Measurements from ENCODE around the gene CACNA1H. TPM values are rescaled to one million over a fixed set of nuclear protein-coding genes. Genes with fewer than 3 reads are reported as not detected.

Gene CACNA1H
- total RNA-seq, 2 experiments from 2014 or later, result 3.2 to 3.6 TPM

- Mint-ChIP-seq H3K36me3 (ENCODE audit: low read depth) (no peaks in the 10 kb centered on the region), H3K9me3 (no peaks in the 10 kb centered on the region), H3K4me1 (no peaks in the 10 kb centered on the region), H3K27ac (no peak overlapping the region), H3K27me3 (peaks cover 6% of the 10 kb centered on the region), H3K4me3 (no peak overlapping the region)
- ChIA-PET POLR2A (no interaction called here), CTCF (no interaction called here)
- DNase-seq, result no peak
Measured at GRCh38 chr16:1159973-1160772, 7.3 kb downstream of the CACNA1H start.

- Mint-ChIP-seq H3K27me3 (no peaks in the 10 kb centered on the region), H3K4me3 (no peak overlapping the region), H3K36me3 (ENCODE audit: low read depth) (no peaks in the 10 kb centered on the region), H3K27ac (no peak overlapping the region), H3K9me3 (no peaks in the 10 kb centered on the region), H3K4me1 (no peaks in the 10 kb centered on the region)
- ChIA-PET CTCF (no interaction called here), POLR2A (no interaction called here)
- no peak for DNase-seq
Measured at GRCh38 chr16:1160773-1161348, 8.0 kb downstream of the CACNA1H start.

- no peak overlapping the region for H3K27ac Mint-ChIP-seq
- no peaks in the 10 kb centered on the region for H3K27me3 Mint-ChIP-seq
- POLR2A ChIA-PET, result no interaction called here
- H3K4me3 Mint-ChIP-seq, result no peak overlapping the region
- no peak for DNase-seq
- CTCF ChIA-PET, result interaction anchor here (0.6 kb wide), 1 partner anchor 348 kb away, joined by 3 read pairs; no protein-coding TSS in a partner anchor
- H3K4me1 Mint-ChIP-seq, result no peaks in the 10 kb centered on the region
- no peaks in the 10 kb centered on the region for H3K36me3 Mint-ChIP-seq (ENCODE audit: low read depth)
- no peaks in the 10 kb centered on the region for H3K9me3 Mint-ChIP-seq
Measured at GRCh38 chr16:1162701-1163566, 10.0 kb downstream of the CACNA1H start.

- Mint-ChIP-seq H3K27me3 (no peaks in the 10 kb centered on the region), H3K27ac (no peak overlapping the region), H3K36me3 (ENCODE audit: low read depth) (no peaks in the 10 kb centered on the region), H3K4me1 (no peaks in the 10 kb centered on the region), H3K9me3 (no peaks in the 10 kb centered on the region), H3K4me3 (no peak overlapping the region)
- CTCF ChIA-PET, result interaction anchor here (0.6 kb wide), 1 partner anchor 349 kb away, joined by 3 read pairs; no protein-coding TSS in a partner anchor
- POLR2A ChIA-PET, result no interaction called here
- no peak for DNase-seq
Measured at GRCh38 chr16:1163567-1164055, 10.7 kb downstream of the CACNA1H start.

- H3K4me1 Mint-ChIP-seq, result no peaks in the 10 kb centered on the region
- H3K9me3 Mint-ChIP-seq, result no peaks in the 10 kb centered on the region
- POLR2A ChIA-PET, result no interaction called here
- no peaks in the 10 kb centered on the region for H3K27me3 Mint-ChIP-seq
- H3K27ac Mint-ChIP-seq, result no peak overlapping the region
- no peak for DNase-seq
- H3K36me3 Mint-ChIP-seq (ENCODE audit: low read depth), result no peaks in the 10 kb centered on the region
- H3K4me3 Mint-ChIP-seq, result no peak overlapping the region
- CTCF ChIA-PET, result no interaction called here
Measured at GRCh38 chr16:1164382-1164781, 11.5 kb downstream of the CACNA1H start.

- CTCF ChIA-PET, result no interaction called here
- H3K36me3 Mint-ChIP-seq (ENCODE audit: low read depth), result no peaks in the 10 kb centered on the region
- H3K9me3 Mint-ChIP-seq, result no peaks in the 10 kb centered on the region
- no peaks in the 10 kb centered on the region for H3K4me1 Mint-ChIP-seq
- no peak overlapping the region for H3K27ac Mint-ChIP-seq
- no peaks in the 10 kb centered on the region for H3K27me3 Mint-ChIP-seq
- no peak for DNase-seq
- POLR2A ChIA-PET, result no interaction called here
- H3K4me3 Mint-ChIP-seq, result no peak overlapping the region
Measured at GRCh38 chr16:1164975-1165374, 12.1 kb downstream of the CACNA1H start.

- POLR2A ChIA-PET, result no interaction called here
- Mint-ChIP-seq H3K27ac (no peak overlapping the region), H3K36me3 (ENCODE audit: low read depth) (no peaks in the 10 kb centered on the region), H3K4me1 (no peaks in the 10 kb centered on the region), H3K9me3 (no peaks in the 10 kb centered on the region), H3K4me3 (no peak overlapping the region), H3K27me3 (no peaks in the 10 kb centered on the region)
- no peak for DNase-seq
- CTCF ChIA-PET, result no interaction called here
Measured at GRCh38 chr16:1165511-1165910, 12.6 kb downstream of the CACNA1H start.

- POLR2A ChIA-PET, result no interaction called here
- H3K9me3 Mint-ChIP-seq, result no peaks in the 10 kb centered on the region
- H3K36me3 Mint-ChIP-seq (ENCODE audit: low read depth), result no peaks in the 10 kb centered on the region
- H3K27me3 Mint-ChIP-seq, result no peaks in the 10 kb centered on the region
- H3K4me3 Mint-ChIP-seq, result no peak overlapping the region
- H3K4me1 Mint-ChIP-seq, result no peaks in the 10 kb centered on the region
- DNase-seq, result no peak
- CTCF ChIA-PET, result interaction anchor here (1.3 kb wide), 1 partner anchor 14 kb away, joined by 3 read pairs; no protein-coding TSS in a partner anchor
- no peak overlapping the region for H3K27ac Mint-ChIP-seq
Measured at GRCh38 chr16:1167276-1168107, 14.6 kb downstream of the CACNA1H start.

- Mint-ChIP-seq H3K27me3 (no peaks in the 10 kb centered on the region), H3K36me3 (ENCODE audit: low read depth) (no peaks in the 10 kb centered on the region), H3K9me3 (no peaks in the 10 kb centered on the region), H3K27ac (no peak overlapping the region), H3K4me1 (no peaks in the 10 kb centered on the region), H3K4me3 (no peak overlapping the region)
- DNase-seq, result no peak
- POLR2A ChIA-PET, result no interaction called here
- CTCF ChIA-PET, result no interaction called here
Measured at GRCh38 chr16:1168837-1169236, 15.9 kb downstream of the CACNA1H start.

- ChIA-PET POLR2A (no interaction called here), CTCF (no interaction called here)
- H3K4me3 Mint-ChIP-seq, result no peak overlapping the region
- no peak for DNase-seq
- no peak overlapping the region for H3K27ac Mint-ChIP-seq
- H3K4me1 Mint-ChIP-seq, result no peaks in the 10 kb centered on the region
- H3K27me3 Mint-ChIP-seq, result no peaks in the 10 kb centered on the region
- H3K36me3 Mint-ChIP-seq (ENCODE audit: low read depth), result no peaks in the 10 kb centered on the region
- no peaks in the 10 kb centered on the region for H3K9me3 Mint-ChIP-seq
Measured at GRCh38 chr16:1169285-1170075, 16.6 kb downstream of the CACNA1H start.

GRCh38 chr16:1170076-1170418 is 17.1 kb downstream of the CACNA1H start:
- CTCF ChIA-PET, result no interaction called here
- Mint-ChIP-seq H3K4me1 (no peaks in the 10 kb centered on the region), H3K36me3 (ENCODE audit: low read depth) (no peaks in the 10 kb centered on the region), H3K27me3 (no peaks in the 10 kb centered on the region), H3K4me3 (no peak overlapping the region), H3K9me3 (no peaks in the 10 kb centered on the region), H3K27ac (no peak overlapping the region)
- no peak for DNase-seq
- POLR2A ChIA-PET, result no interaction called here

GRCh38 chr16:1171001-1171400 is 18.1 kb downstream of the CACNA1H start:
- CTCF ChIA-PET, result no interaction called here
- Mint-ChIP-seq H3K27me3 (no peaks in the 10 kb centered on the region), H3K27ac (no peak overlapping the region), H3K4me1 (no peaks in the 10 kb centered on the region), H3K9me3 (no peaks in the 10 kb centered on the region), H3K4me3 (no peak overlapping the region), H3K36me3 (ENCODE audit: low read depth) (no peaks in the 10 kb centered on the region)
- DNase-seq, result no peak
- POLR2A ChIA-PET, result no interaction called here
